HG02588 (cell line): Measurements from ENCODE around the gene PREP.

Source experiments
- ATAC-seq: cut with Tn5 transposase; IDR thresholded peaks from one replicate; pipeline ENCODE4 v1.9.1; 2021; ENCODE audit warnings: mild to moderate bottlenecking, moderate library complexity; ENCODE audit not compliant: unreplicated experiment

PREP gene

DNA sequence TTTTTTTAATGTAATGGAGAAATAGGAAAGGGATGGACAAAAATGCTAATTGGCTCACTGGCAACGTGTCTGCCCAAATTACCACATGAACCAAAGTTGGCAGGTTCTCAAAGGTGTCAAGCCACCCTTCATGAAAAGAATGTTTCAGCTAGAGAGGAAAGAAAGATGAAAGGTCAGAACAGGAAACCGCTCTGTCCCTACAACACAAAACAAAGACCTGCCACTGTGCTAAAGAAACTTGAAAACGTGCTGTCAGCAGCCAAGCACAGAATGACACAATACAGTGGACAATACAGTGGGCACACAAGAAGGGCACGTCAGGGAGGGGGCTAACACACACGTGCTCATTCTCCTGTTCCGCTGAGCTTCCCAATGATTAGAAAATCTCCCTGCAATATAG, 4.9 kb downstream of the PREP start:
- no peak for ATAC-seq

DNA sequence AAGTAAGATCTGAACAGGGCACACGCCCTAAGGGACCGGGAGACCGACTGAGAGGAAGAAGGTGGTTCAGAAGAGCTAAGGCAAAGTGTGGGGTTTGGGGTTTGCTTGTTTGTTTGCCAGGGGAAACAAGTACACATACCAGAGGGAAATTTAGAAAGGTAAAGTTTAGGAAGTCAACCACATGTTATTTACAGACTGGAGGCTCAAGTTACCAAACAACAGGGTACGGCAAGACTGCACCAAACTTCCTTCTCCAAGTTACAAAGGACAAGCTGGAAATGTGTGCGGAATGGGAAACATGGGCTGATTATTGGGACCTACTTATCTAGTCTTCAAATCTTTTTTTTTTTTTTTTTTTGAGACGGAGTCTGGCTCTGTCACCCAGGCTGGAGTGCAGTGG, 11.2 kb downstream of the PREP start:
- ATAC-seq: no peak

DNA sequence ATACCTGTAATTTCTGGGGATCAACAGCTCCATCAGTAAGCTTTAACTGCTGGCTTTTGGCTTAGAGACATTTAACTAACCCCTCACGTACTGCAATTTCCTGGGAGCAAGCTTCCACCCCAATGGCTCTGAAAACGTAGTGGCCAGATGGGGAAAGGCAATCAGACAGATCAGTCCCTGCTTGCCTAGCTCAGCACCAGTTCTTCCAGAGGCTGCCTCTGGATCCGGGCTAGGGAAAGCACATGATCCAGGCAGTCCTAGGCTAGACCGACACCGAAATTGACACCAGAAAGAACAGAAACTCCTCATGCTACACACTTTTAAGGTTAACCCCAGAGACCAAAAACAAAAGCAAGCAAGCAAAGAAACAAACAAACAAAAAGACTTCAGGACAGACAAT, 13.3 kb downstream of the PREP start:
- ATAC-seq: no peak

DNA sequence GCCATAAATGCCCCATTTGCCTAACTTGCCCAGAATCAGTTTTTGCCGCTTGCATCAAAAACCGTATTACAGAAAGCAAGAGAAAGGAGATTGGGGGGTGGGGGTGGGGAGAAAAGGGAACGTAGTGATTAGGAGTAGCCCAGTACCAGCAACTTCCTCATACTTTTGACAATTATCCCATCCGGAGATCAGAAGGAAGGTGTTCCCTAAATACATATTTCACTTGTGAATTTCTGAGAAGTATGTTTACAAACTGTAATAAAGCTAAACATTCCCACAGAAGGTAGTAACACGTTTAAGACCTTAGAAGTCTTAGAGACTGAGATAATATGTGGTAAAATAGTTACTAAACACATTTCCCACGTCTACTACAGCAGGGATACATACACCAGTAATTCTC, 14.5 kb downstream of the PREP start:
- no peak for ATAC-seq

DNA sequence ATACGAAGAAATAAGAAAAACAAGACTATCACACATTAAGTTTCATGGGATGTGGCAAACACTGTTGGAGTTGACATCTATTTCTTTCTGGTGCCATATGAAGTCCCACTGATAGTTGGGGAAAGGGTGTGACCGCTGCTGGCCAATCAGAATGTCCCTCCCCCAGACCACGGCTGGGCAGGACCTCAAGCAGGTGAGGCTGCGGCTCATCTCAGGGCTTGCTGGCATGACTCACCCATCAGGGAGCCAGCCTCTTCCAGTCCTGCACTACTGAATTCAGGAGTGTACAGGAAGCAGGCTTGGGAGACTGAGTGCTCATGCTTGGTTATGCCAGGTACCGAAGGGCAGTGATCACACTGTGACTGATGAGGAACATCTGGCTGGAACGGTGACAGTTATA, 18.9 kb downstream of the PREP start:
- ATAC-seq: no peak

DNA sequence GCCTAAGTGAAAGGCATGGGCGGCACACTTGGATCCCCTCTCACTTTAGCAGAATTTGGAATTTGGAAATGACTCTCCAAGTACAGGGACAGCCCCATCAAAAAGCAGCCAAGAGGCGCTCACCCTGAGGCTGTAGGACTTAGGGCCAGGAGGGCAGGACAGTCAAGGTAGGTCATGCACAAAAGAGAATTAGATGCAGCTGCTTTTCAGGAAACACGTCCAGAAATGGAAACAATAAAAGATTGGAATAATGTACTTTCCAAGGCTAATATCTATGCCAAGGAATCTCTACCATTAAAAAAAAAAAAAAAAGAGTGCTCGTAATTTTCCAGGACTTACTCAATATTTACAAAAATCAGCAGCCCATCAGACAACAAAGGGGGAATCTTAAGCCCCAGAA, 19.9 kb downstream of the PREP start:
- ATAC-seq: no peak

DNA sequence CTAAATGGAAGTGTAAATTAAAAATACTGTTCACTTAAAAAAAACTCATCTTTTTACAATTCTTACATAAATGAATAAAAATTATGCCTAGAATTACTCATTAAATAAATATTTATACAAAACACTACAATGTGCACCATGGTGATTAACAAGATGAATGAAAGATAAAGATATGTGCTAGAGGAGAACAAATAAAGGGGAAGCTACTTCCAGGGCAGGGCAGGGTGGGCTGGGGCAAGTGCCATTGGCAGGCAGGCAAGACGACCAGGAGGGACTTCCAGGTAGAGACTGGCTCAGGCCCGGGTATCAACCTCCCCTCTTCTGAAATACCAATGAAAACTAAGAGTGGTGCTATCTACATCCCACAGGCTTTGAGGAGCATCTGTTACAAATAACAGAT, 20.4 kb downstream of the PREP start:
- no peak for ATAC-seq

DNA sequence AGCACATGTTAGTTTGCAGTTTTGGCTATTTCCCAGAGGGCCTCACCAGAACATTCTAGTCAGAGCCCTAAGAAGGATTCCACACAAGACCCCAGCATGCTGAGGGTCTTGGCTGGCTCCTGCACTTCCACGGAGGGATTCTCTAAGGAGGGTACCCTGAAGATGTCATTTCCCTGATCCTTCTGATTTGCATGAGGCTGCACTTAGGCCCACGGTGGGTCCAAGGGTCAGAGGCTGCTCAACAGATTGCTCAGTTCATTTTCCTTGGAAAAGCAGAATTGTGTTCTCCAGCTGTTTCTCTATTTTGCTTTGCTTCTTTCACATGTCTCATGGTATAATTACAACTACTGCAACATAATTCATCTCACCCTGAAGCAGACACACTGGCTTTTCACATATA, 22.2 kb downstream of the PREP start:
- no peak for ATAC-seq

DNA sequence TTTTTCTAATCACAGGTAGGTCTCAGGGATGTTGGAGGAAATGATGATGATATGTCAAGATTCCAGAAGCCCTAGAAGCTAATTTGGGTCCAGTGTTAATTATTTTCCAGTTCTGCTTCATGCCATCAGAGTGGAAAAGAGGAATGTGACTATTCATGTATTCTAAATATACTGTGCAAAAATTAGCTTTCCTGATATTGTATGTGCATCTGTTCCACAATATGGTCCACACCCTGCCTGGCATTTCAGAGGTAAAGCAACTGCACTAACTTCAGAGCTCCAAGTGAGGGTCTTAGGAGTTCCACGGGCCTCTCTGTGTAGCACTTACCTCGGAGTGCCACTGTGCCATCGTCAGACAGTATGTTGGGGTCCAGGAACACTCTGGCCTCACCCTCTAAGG, 27.1 kb downstream of the PREP start:
- no peak for ATAC-seq

DNA sequence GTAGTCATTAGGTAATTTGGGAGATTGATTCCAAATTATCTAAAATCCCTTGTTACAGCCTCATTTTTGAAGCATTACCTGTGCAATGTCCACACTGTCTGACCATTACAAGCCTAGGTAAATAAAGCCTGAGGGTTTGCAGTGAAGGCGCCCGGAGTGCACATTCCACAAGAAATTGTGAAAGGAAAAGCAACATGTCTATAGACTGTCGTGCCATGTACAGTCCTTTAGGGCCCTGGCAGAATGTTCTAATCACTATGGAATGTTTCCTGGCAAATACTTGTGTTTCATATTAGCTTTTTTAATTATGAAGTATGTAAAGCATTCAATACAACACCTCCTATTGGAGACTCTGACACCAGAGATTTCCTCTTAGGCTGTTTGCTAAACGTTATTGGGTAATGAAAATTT, 28.9 kb downstream of the PREP start:
- no peak for ATAC-seq

DNA sequence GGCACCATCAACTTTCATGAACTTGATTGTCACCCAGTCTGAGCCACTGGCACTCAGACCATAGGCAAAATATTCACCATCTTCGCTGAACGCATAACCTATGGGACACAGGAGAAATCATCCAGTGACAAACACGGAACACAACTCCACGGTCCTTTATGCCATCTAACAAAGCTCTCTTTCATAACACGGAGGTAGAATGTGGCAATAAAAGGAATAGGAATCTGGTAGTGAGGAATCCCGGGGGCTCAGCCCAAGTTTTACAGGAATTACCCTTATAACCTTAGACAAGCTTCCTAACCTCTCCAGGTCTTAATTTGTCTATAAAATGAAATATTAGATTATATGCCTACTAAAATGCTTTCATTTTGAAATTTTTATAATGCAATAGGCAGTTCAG, 29.4 kb downstream of the PREP start:
- no peak for ATAC-seq

DNA sequence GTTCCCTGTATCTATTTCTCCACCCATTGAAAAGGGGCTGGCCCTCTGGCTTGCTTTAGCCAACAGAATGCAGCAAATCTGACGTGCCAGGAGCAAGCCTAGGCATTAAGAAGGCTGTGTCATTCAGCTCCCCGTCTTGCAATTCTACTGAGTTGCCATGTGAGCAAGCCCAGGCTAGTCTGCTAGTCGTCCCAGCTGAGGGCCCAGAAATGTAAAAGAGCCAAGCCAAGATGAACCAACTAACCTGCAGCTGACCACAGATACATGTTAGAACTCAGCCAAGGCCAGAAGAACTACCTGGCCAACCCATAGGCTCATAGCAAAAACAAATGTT, 30.1 kb downstream of the PREP start:
- no peak for ATAC-seq

DNA sequence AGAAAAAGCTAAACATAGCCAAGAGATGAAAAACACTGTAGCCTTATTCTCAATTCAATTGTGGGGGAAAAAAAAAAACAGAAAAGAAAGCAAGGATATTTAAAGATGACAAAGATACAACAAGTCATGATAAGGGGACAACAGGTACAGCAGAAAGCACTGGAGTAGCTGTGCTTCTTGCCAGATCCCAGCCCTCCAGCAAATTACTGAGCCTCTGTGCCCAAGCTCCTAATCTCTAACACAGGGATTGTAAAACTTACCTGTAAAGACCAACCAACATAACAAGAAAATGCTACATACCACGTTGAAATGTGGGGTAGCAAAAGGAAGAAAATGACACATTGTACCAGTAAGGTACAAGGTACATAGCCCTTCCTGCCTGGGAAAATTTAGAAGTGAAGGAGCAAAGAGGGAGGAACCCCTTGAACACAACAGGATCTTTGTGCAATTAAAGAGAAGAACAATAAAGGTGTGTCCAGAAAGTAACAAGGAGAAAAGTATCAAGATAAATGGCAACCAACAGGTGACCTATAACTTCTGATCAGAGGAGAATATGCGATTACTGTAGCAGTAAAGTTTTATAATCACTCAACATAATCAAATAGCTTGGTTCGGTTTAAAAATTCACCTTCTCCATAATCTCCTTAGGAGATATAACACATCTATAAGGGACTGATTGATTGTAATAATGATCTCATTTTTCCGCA, 30.6 kb downstream of the PREP start:
- ATAC-seq: no peak

DNA sequence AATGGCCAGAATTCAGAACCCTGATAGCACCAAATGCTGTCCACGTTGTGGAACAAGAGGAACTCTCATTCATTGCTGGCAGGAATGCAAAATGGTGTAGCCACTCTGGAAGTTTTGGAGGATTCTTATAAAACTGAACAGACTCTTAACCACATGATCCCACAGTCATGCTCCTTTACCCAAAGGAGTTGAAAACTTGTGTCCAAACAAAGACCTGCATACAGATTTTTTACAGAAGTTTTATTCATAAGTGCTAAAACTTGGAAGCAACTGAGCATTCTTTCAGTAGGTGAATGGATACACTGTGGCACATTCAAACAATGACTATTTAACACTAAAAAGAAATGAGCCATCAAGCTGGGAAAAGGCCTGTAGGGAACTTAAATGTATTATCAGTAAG, 32.5 kb downstream of the PREP start:
- ATAC-seq: no peak

DNA sequence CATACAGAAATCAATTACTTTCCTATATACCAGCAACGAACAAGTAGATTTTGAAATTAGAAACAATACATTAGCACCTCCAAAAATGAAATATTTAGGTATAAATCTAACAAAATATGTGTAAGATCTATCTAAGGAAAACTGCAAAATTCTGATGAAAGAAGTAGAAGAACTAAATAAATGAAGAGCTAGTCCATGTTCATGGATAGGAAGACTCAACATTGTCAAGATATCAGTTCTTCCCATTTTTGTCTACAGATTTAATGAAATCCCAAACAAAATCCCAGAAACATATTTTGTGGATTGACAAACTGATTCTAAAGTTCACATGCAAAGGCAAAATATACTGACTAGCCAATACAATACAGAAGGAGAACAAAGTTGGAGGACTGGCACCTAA, 33.7 kb downstream of the PREP start:
- no peak for ATAC-seq

DNA sequence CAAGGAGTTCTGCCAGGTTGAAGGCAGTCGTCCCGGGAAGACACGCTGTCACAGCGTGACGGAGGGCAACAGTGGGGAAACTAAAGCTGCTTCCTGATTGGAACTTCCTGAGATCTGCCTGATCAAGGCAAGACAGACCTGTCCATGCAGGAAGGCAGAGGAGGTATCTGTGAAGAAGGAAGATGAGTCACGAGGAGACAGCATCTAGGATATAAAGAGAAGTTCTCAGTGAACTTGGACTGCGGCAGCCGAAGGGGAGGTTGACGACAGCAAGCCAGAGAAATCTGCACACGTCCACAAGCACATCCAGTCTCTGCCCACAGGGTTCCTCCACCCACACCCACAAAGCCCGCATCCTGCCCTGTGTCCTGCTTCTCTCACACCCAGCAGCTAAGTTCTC, 38.6 kb downstream of the PREP start:
- ATAC-seq: no peak

DNA sequence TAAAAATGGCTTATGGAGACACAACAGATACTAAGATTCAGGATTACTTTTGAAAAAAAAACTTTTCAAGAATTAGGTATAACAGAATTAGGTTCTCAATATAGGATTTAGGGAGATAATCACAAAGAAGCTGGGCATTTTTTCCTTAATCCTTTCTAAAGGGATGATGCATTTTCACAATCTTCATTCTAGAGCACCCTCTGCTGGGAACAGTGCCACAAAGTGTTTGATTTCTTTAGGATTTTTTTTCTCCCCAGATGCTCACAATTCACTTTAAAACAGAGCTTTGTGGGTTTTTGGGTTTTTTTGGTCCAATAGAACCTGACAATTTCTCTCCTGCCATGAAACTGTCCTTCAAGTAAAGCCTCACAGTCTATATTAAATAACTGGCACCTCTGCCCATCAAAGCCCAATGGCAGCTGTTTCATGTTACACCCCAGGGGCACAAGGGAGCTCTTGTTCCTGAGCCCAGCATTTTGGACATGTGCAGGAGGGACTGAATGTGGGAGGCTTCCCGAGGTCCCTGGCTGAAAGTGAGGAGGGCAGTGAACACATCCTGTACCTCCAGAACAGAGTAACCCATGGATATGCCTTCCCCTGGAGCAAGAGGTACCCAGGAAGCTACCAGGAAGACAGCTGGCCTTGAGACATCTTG, 39.7 kb downstream of the PREP start:
- no peak for ATAC-seq

DNA sequence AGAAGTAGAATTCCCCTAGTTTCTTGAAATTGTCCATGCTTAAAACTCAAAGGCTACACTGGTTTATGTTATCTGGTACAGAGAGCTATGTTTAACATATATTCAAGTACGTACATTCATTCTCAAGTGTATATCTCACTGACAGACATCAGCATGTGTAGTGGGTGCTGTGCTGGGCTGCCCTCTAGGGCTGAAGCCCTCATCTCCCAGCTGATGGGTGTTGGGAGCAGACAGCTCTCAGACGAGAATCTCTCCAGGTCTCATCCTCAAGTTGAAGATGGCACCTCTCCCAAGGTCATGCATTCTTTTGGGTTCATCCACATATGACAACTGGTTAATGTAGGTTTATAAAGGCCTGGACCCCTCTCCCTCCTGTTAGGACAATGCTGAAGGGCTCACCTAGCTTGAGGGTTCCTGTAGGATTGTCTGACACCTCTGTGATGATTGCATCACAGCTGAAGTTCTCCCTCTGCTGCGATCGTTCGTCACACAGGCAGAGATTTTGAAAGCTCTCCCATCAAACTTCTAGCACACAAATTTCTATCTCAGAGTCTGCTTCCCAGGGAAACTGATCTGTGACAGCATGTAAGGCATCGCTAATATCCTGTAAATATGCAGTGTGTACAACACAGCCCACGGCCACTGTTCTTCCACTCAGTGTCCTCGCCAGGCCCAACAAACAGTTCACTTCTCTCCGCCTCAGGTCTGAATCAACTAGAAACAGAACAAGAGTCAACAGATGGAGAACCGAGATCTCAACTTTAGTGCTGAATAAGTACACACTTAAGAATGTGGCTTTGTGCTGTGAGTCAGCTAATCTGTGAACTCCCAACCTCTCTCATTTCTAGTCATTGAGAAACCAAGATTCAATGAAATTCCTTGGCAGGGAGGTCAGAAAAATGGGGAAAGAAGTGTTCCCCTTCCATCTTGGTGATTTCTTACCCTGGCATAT, 43.2 kb downstream of the PREP start:
- ATAC-seq: no peak

DNA sequence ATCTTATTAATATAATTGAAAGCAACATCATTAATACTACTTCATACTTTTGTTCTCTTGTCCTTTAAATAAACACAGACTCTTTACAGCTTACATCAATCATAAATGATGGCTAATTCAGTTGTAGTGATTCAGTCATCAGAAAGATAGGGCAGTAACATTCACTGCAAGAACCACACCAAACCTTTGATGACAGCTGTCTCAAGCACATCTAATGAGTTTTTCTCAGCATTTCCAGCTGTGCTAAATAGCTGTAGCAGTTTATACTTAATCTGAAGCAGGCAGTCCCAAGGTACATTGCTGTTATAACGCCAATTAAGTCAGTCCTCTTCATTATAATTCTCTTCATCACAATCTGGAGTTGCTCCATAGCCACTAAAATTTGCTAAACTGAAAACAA, 45.7 kb downstream of the PREP start:
- ATAC-seq: no peak

DNA sequence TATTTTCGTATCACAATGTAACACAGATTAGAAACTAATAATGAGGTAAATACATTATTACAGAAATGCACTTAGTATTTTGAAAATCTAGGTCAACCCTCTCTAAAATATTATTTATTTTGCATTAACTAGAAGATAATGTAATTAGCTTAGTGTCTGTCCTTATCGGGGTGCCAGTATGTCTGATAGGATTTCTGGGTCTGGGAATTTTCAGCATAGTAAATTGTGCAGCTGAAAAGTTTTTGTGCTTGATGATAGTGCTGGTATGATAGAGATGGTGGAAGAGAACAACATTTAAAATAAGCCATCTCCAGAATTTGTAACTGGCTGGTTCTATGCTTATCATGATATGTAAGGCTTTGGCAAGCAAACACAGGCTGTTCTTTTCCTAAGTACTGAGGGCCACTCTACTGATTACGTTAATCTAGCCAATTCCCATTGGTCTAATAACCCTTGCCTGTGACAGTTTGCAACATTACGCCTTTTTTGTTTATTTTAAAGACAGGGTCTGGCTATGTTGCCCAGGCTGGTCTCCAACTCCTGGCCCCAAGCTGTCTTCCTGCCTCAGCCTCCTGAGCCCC, 50.8 kb downstream of the PREP start:
- ATAC-seq: no peak

DNA sequence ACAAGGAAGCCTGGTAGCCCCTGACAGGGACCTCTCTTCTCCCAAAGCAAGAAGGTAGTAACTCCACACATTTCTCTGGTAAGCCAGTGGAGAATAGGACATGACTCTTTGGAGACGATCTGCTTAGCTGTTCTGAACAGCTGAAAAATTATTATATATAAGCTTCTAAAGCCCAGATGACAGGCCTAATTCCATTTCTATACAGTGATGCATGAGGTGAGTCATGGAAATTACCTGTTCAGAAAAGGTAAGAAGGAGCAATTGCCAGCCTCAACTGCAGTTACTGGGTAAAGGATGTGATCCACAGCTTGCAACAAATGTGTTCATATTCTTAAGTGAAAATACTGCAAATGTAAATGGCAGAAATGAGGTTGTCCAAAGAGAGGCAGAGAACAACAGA, 54.0 kb downstream of the PREP start:
- no peak for ATAC-seq

DNA sequence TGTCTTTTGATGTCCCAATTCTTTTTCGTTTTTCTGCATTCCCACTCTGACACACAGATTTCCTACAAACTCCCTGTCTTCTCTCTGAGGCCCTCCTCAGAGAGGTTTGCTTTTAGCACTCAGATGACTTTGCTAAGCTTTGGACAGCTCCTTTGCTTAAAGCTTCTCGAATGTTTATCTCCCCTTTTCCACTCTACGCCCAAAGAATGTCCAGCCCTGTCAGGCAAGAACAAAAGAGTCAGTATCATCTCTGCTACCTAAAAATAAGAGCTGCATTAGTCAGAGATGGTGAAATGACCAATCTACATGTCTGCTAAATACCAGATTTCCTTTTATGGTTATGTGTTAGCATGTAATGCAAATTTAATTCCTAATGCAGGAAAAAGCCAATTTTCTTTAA, 56.8 kb downstream of the PREP start:
- no peak for ATAC-seq
